ENCODE results near the gene NUDT16L1.

DNA sequence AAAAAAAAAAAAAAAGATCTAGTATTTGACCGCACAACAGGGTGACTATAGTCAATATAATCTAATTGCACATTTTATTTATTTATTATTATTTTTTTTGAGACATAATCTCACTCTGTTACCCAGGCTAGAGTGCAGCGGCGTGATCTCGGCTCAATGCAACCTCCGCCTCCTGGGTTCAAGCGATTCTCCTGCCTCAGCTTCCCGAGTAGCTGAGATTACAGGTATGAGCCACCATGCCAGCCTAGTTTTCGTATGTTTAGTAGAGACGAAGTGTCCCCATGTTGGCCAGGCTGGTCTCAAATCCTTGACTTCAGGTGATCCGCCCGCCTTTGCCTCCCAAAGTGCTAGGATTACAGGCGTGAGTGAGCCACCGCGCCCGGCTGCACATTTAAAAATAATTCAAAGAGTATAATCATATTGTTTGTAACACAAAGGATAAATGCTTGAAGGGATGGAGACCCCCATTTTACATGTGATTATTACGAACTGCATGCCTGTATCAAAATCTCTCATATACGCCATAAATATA is 39.9 kb downstream of the NUDT16L1 start:
- TF ChIP-seq BHLHE40 (IDR thresholded peaks at IDR 0.05; ENCODE audit: low read depth, low read length): no peak
- TF ChIP-seq FOS (IDR thresholded peaks at IDR 0.05; ENCODE audit: low read depth, low read length): no peak
- TF ChIP-seq, protein P1, sequence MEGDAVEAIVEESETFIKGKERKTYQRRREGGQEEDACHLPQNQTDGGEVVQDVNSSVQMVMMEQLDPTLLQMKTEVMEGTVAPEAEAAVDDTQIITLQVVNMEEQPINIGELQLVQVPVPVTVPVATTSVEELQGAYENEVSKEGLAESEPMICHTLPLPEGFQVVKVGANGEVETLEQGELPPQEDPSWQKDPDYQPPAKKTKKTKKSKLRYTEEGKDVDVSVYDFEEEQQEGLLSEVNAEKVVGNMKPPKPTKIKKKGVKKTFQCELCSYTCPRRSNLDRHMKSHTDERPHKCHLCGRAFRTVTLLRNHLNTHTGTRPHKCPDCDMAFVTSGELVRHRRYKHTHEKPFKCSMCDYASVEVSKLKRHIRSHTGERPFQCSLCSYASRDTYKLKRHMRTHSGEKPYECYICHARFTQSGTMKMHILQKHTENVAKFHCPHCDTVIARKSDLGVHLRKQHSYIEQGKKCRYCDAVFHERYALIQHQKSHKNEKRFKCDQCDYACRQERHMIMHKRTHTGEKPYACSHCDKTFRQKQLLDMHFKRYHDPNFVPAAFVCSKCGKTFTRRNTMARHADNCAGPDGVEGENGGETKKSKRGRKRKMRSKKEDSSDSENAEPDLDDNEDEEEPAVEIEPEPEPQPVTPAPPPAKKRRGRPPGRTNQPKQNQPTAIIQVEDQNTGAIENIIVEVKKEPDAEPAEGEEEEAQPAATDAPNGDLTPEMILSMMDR (conservative IDR thresholded peaks at IDR 0.05; ENCODE audit: low read depth, low read length): no peak
- TF ChIP-seq POLR2A (IDR thresholded peaks at IDR 0.05; ENCODE audit: low read depth, low read length): no peak
- TF ChIP-seq, protein P2, sequence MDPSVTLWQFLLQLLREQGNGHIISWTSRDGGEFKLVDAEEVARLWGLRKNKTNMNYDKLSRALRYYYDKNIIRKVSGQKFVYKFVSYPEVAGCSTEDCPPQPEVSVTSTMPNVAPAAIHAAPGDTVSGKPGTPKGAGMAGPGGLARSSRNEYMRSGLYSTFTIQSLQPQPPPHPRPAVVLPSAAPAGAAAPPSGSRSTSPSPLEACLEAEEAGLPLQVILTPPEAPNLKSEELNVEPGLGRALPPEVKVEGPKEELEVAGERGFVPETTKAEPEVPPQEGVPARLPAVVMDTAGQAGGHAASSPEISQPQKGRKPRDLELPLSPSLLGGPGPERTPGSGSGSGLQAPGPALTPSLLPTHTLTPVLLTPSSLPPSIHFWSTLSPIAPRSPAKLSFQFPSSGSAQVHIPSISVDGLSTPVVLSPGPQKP (IDR thresholded peaks at IDR 0.05; ENCODE audit: borderline replicate concordance, low read depth, low read length): no peak
- no peak for TF ChIP-seq RFX5 (IDR thresholded peaks at IDR 0.05; ENCODE audit: low read depth, low read length)
